Stimulated activated memory B cell treated with anti-CD40 and anti-IgM and Interleukin-4, amounts not matched to agents 10 μg/mL and 1 μg/mL and 100 μg/mL, for 72 hours (primary cell): Measurements from ENCODE around the gene METTL5.
A peak's percentile ranks its signal among the peaks of the same experiment; 100 is the strongest.
"Not testable (repeated sequence)": the region's sequence is repeated elsewhere in the genome, so short reads cannot be mapped to it uniquely, and the experiment has no call there.

Experiments
- ATAC-seq: fragments of 150-1000 bp; cut with Tn5 transposase; 2 replicates; pipeline ENCODE4 v1.10.0; 2021
- H3K27ac Mint-ChIP-seq: one replicate; pipeline ENCODE4 v1.8.0; 2022; ENCODE audit warnings: mild to moderate bottlenecking, mixed read lengths
- H3K27me3 Mint-ChIP-seq: one replicate; pipeline ENCODE4 v1.8.0; 2022; ENCODE audit warnings: mixed read lengths
- H3K36me3 Mint-ChIP-seq: one replicate; pipeline ENCODE4 v1.8.0; 2022; ENCODE audit warnings: mixed read lengths
- H3K4me1 Mint-ChIP-seq: one replicate; pipeline ENCODE4 v1.8.0; 2022; ENCODE audit warnings: mixed read lengths
- H3K4me3 Mint-ChIP-seq: one replicate; pipeline ENCODE4 v1.8.0; 2022; ENCODE audit warnings: mild to moderate bottlenecking, moderate library complexity, mixed read lengths
- H3K9me3 Mint-ChIP-seq: one replicate; pipeline ENCODE4 v1.8.0; 2022; ENCODE audit warnings: mixed read lengths

The METTL5 gene

GRCh38 chr2:169817369-169817768 lies 7.3 kb downstream of the METTL5 start:
- H3K9me3 Mint-ChIP-seq, H3K4me3 Mint-ChIP-seq, ATAC-seq, H3K27me3 Mint-ChIP-seq, H3K27ac Mint-ChIP-seq: not testable (repeated sequence)
- Mint-ChIP-seq H3K4me1 (peaks cover 16% of the 10 kb centered on the region), H3K36me3 (peaks cover 50% of the 10 kb centered on the region)

- H3K9me3 Mint-ChIP-seq, ATAC-seq, H3K27ac Mint-ChIP-seq, H3K27me3 Mint-ChIP-seq, H3K4me3 Mint-ChIP-seq: not testable (repeated sequence)
- Mint-ChIP-seq H3K36me3 (peaks cover 50% of the 10 kb centered on the region), H3K4me1 (peaks cover 14% of the 10 kb centered on the region)
These were observed 7.7 kb downstream of the METTL5 start for GRCh38 chr2:169816961-169817360.

- Mint-ChIP-seq H3K4me1 (peaks cover 4% of the 10 kb centered on the region), H3K36me3 (peaks cover 46% of the 10 kb centered on the region), H3K27me3 (no peaks in the 10 kb centered on the region), H3K27ac (no peak overlapping the region), H3K4me3 (no peak overlapping the region), H3K9me3 (no peaks in the 10 kb centered on the region)
- no peak for ATAC-seq
These were observed 8.9 kb downstream of the METTL5 start for GRCh38 chr2:169815849-169816248.

- no peak for ATAC-seq
- Mint-ChIP-seq H3K27ac (no peak overlapping the region), H3K27me3 (no peaks in the 10 kb centered on the region), H3K4me3 (no peak overlapping the region), H3K9me3 (no peaks in the 10 kb centered on the region), H3K4me1 (no peaks in the 10 kb centered on the region), H3K36me3 (peaks cover 35% of the 10 kb centered on the region)
These were observed 16.5 kb downstream of the METTL5 start for GRCh38 chr2:169808221-169808620.

GRCh38 chr2:169806586-169806985 lies 18.1 kb downstream of the METTL5 start:
- no peak for ATAC-seq
- Mint-ChIP-seq H3K27me3 (no peaks in the 10 kb centered on the region), H3K27ac (no peak overlapping the region), H3K9me3 (no peaks in the 10 kb centered on the region), H3K36me3 (peaks cover 35% of the 10 kb centered on the region), H3K4me3 (no peak overlapping the region), H3K4me1 (peaks cover 11% of the 10 kb centered on the region)

- peaks cover 10% of the 10 kb centered on the region for H3K36me3 Mint-ChIP-seq
- no peak for ATAC-seq
- H3K4me1 Mint-ChIP-seq: peaks cover 24% of the 10 kb centered on the region
- H3K4me3 Mint-ChIP-seq: no peak overlapping the region
- no peaks in the 10 kb centered on the region for H3K27me3 Mint-ChIP-seq
- no peaks in the 10 kb centered on the region for H3K9me3 Mint-ChIP-seq
- H3K27ac Mint-ChIP-seq: no peak overlapping the region
These were observed 21.2 kb downstream of the METTL5 start for GRCh38 chr2:169803480-169803879.

GRCh38 chr2:169798718-169799592 lies 25.8 kb downstream of the METTL5 start, which contains the start of gene SSB:
SSB (plus strand) TSS chr2:169798871; CDS start chr2:169800961, 2,090 bp downstream.
- Mint-ChIP-seq H3K27me3 (no peaks in the 10 kb centered on the region), H3K27ac (peak within 1 kb of the TSS; percentile 92), H3K4me3 (peak within 1 kb of the TSS; percentile 91), H3K9me3 (peaks cover 2% of the 10 kb centered on the region), H3K36me3 (peaks cover 5% of the 10 kb centered on the region), H3K4me1 (peaks cover 29% of the 10 kb centered on the region)
- ATAC-seq: peak; percentile 99

GRCh38 chr2:169798397-169798717 lies 26.3 kb downstream of the METTL5 start:
- peaks cover 5% of the 10 kb centered on the region for H3K36me3 Mint-ChIP-seq
- H3K9me3 Mint-ChIP-seq: peaks cover 2% of the 10 kb centered on the region
- peak overlapping the region; percentile 92 for H3K27ac Mint-ChIP-seq
- ATAC-seq: peak; percentile 0
- peak overlapping the region; percentile 91 for H3K4me3 Mint-ChIP-seq
- H3K27me3 Mint-ChIP-seq: no peaks in the 10 kb centered on the region
- H3K4me1 Mint-ChIP-seq: peaks cover 29% of the 10 kb centered on the region

GRCh38 chr2:169797601-169798000 lies 27.1 kb downstream of the METTL5 start:
- peak overlapping the region; percentile 60 for H3K27ac Mint-ChIP-seq
- ATAC-seq: no peak
- peak overlapping the region; percentile 57 for H3K4me3 Mint-ChIP-seq

GRCh38 chr2:169796441-169796840 lies 28.3 kb downstream of the METTL5 start:
- Mint-ChIP-seq H3K36me3 (no peaks in the 10 kb centered on the region), H3K9me3 (peaks cover 2% of the 10 kb centered on the region), H3K27ac (no peak overlapping the region), H3K4me3 (no peak overlapping the region), H3K27me3 (no peaks in the 10 kb centered on the region), H3K4me1 (peaks cover 17% of the 10 kb centered on the region)
- ATAC-seq: no peak

More at GRCh38 chr2:169797601-169798000, 27.1 kb downstream of the METTL5 start:
- H3K4me1 Mint-ChIP-seq: peaks cover 27% of the 10 kb centered on the region
- H3K27me3 Mint-ChIP-seq: no peaks in the 10 kb centered on the region
- peaks cover 2% of the 10 kb centered on the region for H3K9me3 Mint-ChIP-seq
- H3K36me3 Mint-ChIP-seq: peaks cover 5% of the 10 kb centered on the region

GRCh38 chr2:169795181-169795580 lies 29.5 kb downstream of the METTL5 start:
- ATAC-seq: no peak
- Mint-ChIP-seq H3K9me3 (peaks cover 2% of the 10 kb centered on the region), H3K36me3 (no peaks in the 10 kb centered on the region), H3K27ac (no peak overlapping the region), H3K27me3 (peaks cover under 1% of the 10 kb centered on the region), H3K4me3 (no peak overlapping the region), H3K4me1 (peaks cover 15% of the 10 kb centered on the region)

- H3K4me3 Mint-ChIP-seq: no peak overlapping the region
- no peaks in the 10 kb centered on the region for H3K36me3 Mint-ChIP-seq
- H3K9me3 Mint-ChIP-seq: no peaks in the 10 kb centered on the region
- peaks cover 8% of the 10 kb centered on the region for H3K4me1 Mint-ChIP-seq
- no peak for ATAC-seq
- no peak overlapping the region for H3K27ac Mint-ChIP-seq
- H3K27me3 Mint-ChIP-seq: peaks cover 22% of the 10 kb centered on the region
These were observed 34.1 kb downstream of the METTL5 start for GRCh38 chr2:169790581-169790980.

- Mint-ChIP-seq H3K36me3 (no peaks in the 10 kb centered on the region), H3K27me3 (peaks cover 10% of the 10 kb centered on the region), H3K27ac (no peak overlapping the region), H3K9me3 (no peaks in the 10 kb centered on the region), H3K4me3 (no peak overlapping the region), H3K4me1 (no peaks in the 10 kb centered on the region)
- ATAC-seq: no peak
These were observed 42.2 kb downstream of the METTL5 start for GRCh38 chr2:169782513-169782912.

- Mint-ChIP-seq H3K27ac (no peak overlapping the region), H3K4me3 (no peak overlapping the region), H3K36me3 (no peaks in the 10 kb centered on the region), H3K27me3 (peaks cover 10% of the 10 kb centered on the region), H3K9me3 (no peaks in the 10 kb centered on the region), H3K4me1 (no peaks in the 10 kb centered on the region)
- no peak for ATAC-seq
These were observed 43.3 kb downstream of the METTL5 start for GRCh38 chr2:169781249-169782013.

- no peak for ATAC-seq
- no peaks in the 10 kb centered on the region for H3K9me3 Mint-ChIP-seq
These were observed 46.3 kb downstream of the METTL5 start for GRCh38 chr2:169778446-169778845.

More at GRCh38 chr2:169778446-169778845, 46.3 kb downstream of the METTL5 start:
- Mint-ChIP-seq H3K36me3 (no peaks in the 10 kb centered on the region), H3K27ac (no peak overlapping the region), H3K4me3 (no peak overlapping the region), H3K4me1 (no peaks in the 10 kb centered on the region), H3K27me3 (peaks cover 9% of the 10 kb centered on the region)
